ENCODE measurements around the gene OR5T2. TPM values are rescaled to one million over a fixed set of nuclear protein-coding genes. Genes with fewer than 3 reads are reported as not detected.

The OR5T2 gene
- not detected in 5 replicates for total RNA-seq (2022; extraction: Qiagen RNA extraction; ENCODE audit: low read depth)

GRCh38 chr11:56234155-56234554, at the start of gene OR5T2:
Gene OR5T2, minus strand, starts transcription at chr11:56234255. Its CDS starts 1,193 bp downstream, at chr11:56233062.

GRCh38 chr11:56273854-56274253, 39.8 kb upstream of the OR5T2 start, which contains the start of gene OR5T1:
Gene OR5T1, plus strand, starts transcription at chr11:56274154. Its CDS starts 1,485 bp downstream, at chr11:56275639.

GRCh38 chr11:56251954-56252353, 17.9 kb upstream of the OR5T2 start, which contains the start of gene OR5T3:
Gene OR5T3, plus strand, starts transcription at chr11:56252254. Its CDS starts 0 bp downstream, at chr11:56252254.

Other genes starting within 250 kb of the OR5T2 start
- gene OR5F1, start 239.6 kb downstream of the OR5T2 start, total RNA-seq (2022; extraction: Qiagen RNA extraction; ENCODE audit: low read depth) = not detected in 5 replicates
- gene OR5AS1, start 206.6 kb downstream of the OR5T2 start, total RNA-seq (2022; extraction: Qiagen RNA extraction; ENCODE audit: low read depth) = not detected in 5 replicates
- not detected in 5 replicates for gene OR8I2, start 140.9 kb downstream of the OR5T2 start, total RNA-seq (2022; extraction: Qiagen RNA extraction; ENCODE audit: low read depth)
- gene OR8H2, start 130.6 kb downstream of the OR5T2 start, total RNA-seq (2022; extraction: Qiagen RNA extraction; ENCODE audit: low read depth) = not detected in 5 replicates
- not detected in 5 replicates for gene OR8H3, start 111.9 kb downstream of the OR5T2 start, total RNA-seq (2022; extraction: Qiagen RNA extraction; ENCODE audit: low read depth)
- gene OR8J3, start 94.1 kb downstream of the OR5T2 start, total RNA-seq (2022; extraction: Qiagen RNA extraction; ENCODE audit: low read depth) = not detected in 5 replicates
- not detected in 5 replicates for gene OR8K5, start 73.9 kb downstream of the OR5T2 start, total RNA-seq (2022; extraction: Qiagen RNA extraction; ENCODE audit: low read depth)
- not detected in 5 replicates for gene OR5J2, start 57.6 kb downstream of the OR5T2 start, total RNA-seq (2022; extraction: Qiagen RNA extraction; ENCODE audit: low read depth)
- gene OR5T3, start 18.0 kb upstream of the OR5T2 start, total RNA-seq (2022; extraction: Qiagen RNA extraction; ENCODE audit: low read depth) = not detected in 5 replicates
- gene OR5T1, start 39.9 kb upstream of the OR5T2 start, total RNA-seq (2022; extraction: Qiagen RNA extraction; ENCODE audit: low read depth) = not detected in 5 replicates
- not detected in 5 replicates for gene OR8H1, start 58.0 kb upstream of the OR5T2 start, total RNA-seq (2022; extraction: Qiagen RNA extraction; ENCODE audit: low read depth)
- gene OR8K3, start 80.9 kb upstream of the OR5T2 start, total RNA-seq (2022; extraction: Qiagen RNA extraction; ENCODE audit: low read depth) = not detected in 5 replicates
- gene OR8K1, start 111.8 kb upstream of the OR5T2 start, total RNA-seq (2022; extraction: Qiagen RNA extraction; ENCODE audit: low read depth) = not detected in 5 replicates
- not detected in 5 replicates for gene OR8J1, start 120.0 kb upstream of the OR5T2 start, total RNA-seq (2022; extraction: Qiagen RNA extraction; ENCODE audit: low read depth)
- gene OR8U1, start 141.4 kb upstream of the OR5T2 start, total RNA-seq (2022; extraction: Qiagen RNA extraction; ENCODE audit: low read depth) = not detected in 5 replicates
- gene OR5AL1, start 178.4 kb upstream of the OR5T2 start, total RNA-seq (2022; extraction: Qiagen RNA extraction; ENCODE audit: low read depth) = not detected in 5 replicates
- gene OR5M3, start 239.1 kb upstream of the OR5T2 start, total RNA-seq (2022; extraction: Qiagen RNA extraction; ENCODE audit: low read depth) = not detected in 5 replicates